LNCaP clone FGC (cell line): Measurements from ENCODE around the gene ARHGAP36.

Experiments
- DNase-seq: peaks from one replicate; pipeline ENCODE4 v3.0.0-alpha.2; 2011; ENCODE audit warnings: low read depth
- H3K4me3 ChIP-seq: 2 replicates; pipeline ENCODE4 v1.5.1; 2011; ENCODE audit warnings: mild to moderate bottlenecking, low read depth, low read length, control low read depth
- TF ChIP-seq, protein P1 (sequence below): IDR thresholded peaks from 2 replicates; pipeline ENCODE4 v1.5.1; 2012; ENCODE audit warnings: mild to moderate bottlenecking; ENCODE audit not compliant: control insufficient read depth, insufficient read depth; ENCODE audit errors: extremely low read depth

ARHGAP36 gene

DNA sequence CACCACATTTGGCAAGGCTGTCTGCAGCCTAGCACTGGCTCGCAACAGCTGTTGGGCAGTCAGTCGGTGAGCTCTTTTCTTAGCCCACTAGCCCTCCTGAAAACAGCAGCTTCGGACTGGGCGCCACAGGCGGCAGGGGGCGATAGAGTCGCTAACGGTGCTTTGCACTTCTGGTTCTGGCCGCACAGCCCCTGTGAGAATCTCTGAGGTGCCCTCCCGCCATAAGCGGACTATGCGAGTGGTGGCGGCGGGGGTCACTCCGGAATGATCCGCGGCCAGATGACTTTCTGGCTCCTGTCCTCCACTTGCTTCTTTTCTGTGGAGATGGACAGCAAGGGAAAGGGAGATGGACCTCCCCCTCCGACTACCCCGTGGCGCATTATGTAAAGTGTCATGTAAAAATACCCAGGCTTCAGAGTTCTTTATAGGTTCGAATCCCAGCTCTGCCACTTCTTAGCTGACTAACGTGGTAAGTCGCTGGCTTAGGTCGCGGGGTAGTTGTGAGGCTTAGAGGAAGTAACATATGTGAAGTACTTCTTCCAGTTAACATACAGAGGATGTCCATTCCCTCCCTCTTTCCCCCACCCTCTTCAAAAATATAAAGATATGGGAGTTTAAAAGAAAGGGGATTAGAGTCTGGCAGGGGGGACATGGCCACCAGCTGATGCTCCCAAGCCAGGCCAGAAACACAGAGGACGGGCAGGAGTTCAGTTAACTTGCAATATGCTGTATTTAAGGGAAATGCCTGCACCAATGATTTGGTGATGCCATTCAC, 11.0 kb downstream of the ARHGAP36 start:
- DNase-seq, result no peak
- TF ChIP-seq, protein P1, sequence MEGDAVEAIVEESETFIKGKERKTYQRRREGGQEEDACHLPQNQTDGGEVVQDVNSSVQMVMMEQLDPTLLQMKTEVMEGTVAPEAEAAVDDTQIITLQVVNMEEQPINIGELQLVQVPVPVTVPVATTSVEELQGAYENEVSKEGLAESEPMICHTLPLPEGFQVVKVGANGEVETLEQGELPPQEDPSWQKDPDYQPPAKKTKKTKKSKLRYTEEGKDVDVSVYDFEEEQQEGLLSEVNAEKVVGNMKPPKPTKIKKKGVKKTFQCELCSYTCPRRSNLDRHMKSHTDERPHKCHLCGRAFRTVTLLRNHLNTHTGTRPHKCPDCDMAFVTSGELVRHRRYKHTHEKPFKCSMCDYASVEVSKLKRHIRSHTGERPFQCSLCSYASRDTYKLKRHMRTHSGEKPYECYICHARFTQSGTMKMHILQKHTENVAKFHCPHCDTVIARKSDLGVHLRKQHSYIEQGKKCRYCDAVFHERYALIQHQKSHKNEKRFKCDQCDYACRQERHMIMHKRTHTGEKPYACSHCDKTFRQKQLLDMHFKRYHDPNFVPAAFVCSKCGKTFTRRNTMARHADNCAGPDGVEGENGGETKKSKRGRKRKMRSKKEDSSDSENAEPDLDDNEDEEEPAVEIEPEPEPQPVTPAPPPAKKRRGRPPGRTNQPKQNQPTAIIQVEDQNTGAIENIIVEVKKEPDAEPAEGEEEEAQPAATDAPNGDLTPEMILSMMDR, result peak; percentile 60
- no peak overlapping the region for H3K4me3 ChIP-seq

DNA sequence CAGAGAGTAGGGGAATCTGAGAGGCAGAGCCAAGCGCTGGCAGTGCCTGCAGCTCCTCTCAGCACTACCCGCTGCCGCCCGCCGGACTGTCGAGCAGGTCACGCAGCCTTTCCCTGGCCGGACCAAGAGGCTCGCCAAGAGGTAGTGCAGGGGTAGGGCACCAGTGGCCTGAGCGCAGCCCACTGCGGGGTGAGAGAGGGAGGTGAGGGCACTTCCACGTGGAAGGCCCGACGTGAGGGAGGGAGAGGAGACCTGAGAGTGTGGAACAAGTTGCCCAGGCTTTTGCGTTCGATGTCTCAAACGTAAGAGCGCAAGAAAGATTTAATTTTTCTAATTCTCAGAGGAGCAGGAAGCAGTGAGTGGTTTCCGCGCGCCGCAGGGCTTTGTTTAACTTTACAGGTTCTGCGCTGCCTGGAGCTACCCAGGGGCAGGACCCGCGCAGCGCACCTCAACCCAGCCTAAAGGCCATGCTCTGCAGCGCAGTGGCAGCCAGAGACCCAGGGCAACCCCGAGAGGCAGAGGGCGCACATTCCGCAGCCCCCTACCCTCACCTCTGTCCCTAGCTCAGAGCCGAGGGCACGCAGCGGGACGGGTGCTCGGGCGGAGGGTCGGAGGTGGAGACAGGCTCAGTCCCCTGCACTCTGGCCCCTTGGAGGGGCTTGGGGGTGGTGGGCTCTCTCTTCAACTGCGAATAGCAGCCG, 14.9 kb downstream of the ARHGAP36 start:
- no peak overlapping the region for H3K4me3 ChIP-seq
- no peak for DNase-seq
- TF ChIP-seq, protein P1, result no peak

DNA sequence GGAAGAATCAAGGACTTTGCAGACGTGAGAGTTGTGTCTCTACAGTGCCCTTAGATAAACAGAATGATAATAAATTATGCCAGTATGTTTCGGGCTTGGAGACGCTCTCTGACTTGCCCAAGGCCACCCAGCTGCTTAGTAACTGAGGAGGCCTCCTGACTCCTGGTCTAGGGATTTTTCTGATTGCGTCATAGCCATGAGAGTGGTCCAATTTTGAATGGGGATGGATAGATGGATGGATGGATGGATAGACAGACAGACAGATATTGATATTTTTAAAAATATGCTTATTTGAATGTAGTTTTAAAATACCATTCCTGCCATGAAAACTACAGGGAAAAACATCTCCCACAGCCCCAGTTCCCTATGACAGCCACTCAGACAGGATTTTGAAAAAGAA, 15.5 kb downstream of the ARHGAP36 start:
- TF ChIP-seq, protein P1, result no peak
- no peak for DNase-seq
- no peak overlapping the region for H3K4me3 ChIP-seq

DNA sequence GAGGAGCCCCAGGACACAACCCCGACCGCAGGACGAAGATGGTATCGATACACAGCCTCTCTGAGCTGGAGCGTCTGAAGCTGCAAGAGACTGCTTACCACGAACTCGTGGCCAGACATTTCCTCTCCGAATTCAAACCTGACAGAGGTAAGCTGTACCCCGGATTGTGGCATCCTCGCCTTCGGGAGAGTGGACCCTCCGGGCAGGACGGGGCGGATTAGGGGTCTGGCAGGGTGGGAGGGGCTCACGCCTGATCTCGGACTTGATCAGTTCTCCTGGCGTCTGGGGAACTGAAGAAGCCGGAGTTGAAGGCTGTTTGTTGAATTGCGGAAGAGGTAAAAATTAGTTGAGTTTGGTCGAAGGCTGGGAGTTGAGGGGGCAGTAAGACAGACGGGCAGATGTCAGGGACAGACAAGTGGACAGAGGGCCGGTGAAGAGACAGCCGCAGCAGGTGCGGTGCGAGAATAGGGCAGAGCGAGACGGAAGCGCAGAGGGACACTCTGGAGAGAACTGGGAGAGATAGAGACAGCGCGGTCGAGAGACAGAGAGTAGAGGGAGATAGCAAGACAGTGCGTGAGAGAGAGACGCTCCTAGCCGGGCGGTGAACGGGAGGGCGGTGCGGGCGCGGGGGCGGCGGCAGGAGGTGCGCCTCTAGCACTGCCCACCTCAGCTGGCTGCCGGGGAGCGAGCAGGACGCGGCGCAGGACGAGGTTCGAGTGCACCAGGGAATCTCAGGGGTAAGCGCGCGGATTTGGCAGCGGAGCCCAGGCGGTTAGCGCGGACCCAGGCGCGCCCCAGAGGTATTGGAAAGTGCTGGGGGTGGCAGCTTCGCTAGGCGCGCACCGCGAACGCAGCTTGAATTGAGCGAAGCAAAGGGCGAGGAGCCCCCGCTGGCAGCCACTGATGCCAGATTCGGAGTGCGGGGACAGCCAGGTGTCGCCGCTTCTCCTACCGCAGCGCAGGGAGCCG, 23.9 kb downstream of the ARHGAP36 start:
- TF ChIP-seq, protein P1, result no peak
- no peak for DNase-seq
- H3K4me3 ChIP-seq, result no peak overlapping the region

DNA sequence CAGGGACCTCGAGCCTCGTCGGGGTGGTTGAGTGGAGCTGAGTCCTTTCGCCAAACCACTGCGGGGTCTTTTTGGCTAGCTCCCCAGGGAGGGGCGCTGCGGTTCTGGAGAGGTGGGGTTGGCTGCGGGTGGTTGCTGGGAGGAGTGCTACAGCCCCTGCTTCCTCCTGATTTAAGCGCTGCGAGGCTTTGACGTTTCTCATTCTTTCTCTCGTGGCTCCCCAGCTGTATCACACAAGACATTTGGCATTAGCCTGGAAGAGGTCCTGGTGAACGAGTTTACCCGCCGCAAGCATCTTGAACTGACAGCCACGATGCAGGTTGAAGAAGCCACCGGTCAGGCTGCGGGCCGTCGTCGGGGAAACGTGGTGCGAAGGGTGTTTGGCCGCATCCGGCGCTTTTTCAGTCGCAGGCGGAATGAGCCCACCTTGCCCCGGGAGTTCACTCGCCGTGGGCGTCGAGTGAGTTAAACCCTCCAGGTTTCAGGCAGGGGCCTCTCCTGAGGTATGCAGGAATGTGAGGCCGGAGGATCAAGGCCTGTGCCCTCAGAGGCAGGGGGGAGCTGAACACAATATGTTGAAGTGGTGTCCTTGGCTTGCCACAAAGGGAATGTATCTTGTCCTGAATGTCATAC, 25.5 kb downstream of the ARHGAP36 start:
- TF ChIP-seq, protein P1, result no peak
- no peak for DNase-seq
- no peak overlapping the region for H3K4me3 ChIP-seq

DNA sequence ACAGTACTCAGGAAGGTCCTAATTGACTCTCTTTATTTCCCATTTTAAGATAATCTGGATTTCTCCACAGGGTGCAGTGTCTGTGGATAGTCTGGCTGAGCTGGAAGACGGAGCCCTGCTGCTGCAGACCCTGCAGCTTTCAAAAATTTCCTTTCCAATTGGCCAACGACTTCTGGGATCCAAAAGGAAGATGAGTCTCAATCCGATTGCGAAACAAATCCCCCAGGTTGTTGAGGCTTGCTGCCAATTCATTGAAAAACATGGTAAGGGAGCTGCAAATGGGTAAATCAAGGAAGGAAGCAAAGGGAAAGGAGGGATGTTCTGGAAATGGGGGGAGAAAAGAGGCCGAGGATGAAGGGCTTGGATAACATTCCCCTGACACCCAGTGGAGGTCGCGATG, 26.0 kb downstream of the ARHGAP36 start:
- H3K4me3 ChIP-seq, result no peak overlapping the region
- TF ChIP-seq, protein P1, result no peak

More for the DNA sequence above, 26.0 kb downstream of the ARHGAP36 start:
- DNase-seq, result no peak
